Measurements from ENCODE around the gene HBG1. TPM values are rescaled to one million over a fixed set of nuclear protein-coding genes. Genes with fewer than 3 reads are reported as not detected.
"Not testable (repeated sequence)": the region's sequence is repeated elsewhere in the genome, so short reads cannot be mapped to it uniquely, and the experiment has no call there.

HBG1 gene
- total RNA-seq, 2 experiments from 2014 or later = not detected

DNA sequence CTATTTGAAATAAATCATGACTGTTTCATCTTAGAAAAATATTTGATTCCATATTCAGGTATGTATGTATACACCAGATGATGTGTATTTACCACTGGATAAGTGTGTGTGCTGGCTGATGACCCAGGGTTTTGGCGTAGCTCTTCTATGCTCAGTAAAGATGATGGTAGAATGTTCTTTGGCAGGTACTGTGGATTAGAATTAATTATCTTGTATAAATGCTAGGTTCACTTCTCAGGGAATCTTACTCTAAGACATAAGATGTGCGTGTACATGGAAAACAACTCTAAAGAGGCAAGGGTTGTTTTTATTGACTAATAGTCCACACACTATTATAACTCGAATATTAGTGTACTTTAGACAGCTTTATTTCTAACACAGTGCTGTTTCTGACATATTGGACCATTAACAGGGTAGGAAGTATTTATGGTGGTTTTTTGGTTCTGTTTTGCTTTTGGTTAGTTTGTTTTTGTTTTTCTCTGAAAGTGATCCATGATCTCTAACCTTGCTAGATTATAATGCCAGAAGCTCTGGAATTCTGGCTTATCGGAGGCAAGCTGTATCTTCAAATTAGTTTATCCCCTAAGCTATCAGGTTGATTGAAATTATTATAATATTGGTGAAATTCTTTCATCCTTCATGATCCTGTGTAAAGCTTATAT lies 1.0 kb upstream of the HBG1 start:
- Mint-ChIP-seq H3K27me3 (no peaks in the 10 kb centered on the region), H3K36me3 (ENCODE audit: low read depth) (no peaks in the 10 kb centered on the region), H3K4me1 (no peaks in the 10 kb centered on the region), H3K27ac (no peak overlapping the region), H3K4me3 (no peak overlapping the region), H3K9me3 (no peaks in the 10 kb centered on the region)
- CTCF ChIA-PET = no interaction called here
- POLR2A ChIA-PET = no interaction called here
- no peak for DNase-seq

DNA sequence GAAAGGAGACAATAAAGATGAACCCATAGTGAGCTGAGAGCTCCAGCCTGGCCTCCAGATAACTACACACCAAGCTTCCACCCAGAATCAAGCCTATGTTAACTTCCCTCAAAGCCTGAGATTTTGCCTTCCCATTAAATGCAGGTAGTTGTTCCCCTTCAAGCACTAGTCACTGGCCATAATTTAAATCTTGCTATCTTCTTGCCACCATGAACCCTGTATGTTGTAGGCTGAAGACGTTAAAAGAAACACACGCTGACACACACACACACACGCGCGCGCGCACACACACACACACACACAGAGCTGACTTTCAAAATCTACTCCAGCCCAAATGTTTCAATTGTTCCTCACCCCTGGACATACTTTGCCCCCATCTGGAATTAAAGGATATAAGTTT lies 1.2 kb downstream of the HBG1 start:
- H3K4me1 Mint-ChIP-seq; H3K36me3 Mint-ChIP-seq (ENCODE audit: low read depth); CTCF ChIA-PET; H3K27me3 Mint-ChIP-seq; POLR2A ChIA-PET; H3K9me3 Mint-ChIP-seq; DNase-seq; H3K4me3 Mint-ChIP-seq; H3K27ac Mint-ChIP-seq: not testable (repeated sequence)

DNA sequence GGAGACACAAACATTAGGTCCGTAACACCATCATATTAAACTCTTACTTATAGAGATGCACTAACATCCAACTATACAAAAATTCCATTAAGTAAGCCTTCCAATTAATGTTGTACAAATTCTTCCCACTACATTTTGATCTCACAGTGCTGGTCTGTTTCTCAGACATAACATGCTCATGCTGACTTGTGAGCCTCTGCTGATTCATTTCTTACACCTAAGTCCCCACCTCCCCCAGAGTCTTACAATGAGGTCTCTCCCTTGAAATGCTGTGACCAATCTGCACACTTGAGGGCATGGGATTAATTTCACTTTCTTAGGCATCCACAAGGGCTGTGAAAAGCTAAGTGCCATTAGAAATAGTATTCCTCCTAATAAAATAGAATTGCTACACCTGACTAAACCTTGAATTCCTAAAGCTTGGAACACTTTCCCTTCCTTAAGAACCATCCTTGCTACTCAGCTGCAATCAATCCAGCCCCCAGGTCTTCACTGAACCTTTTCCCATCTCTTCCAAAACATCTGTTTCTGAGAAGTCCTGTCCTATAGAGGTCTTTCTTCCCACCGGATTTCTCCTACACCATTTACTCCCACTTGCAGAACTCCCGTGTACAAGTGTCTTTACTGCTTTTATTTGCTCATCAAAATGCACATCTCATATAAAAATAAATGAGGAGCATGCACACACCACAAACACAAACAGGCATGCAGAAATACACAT lies 2.0 kb downstream of the HBG1 start:
- H3K4me3 Mint-ChIP-seq = no peak overlapping the region
- no peak for DNase-seq
- ChIA-PET POLR2A (no interaction called here), CTCF (no interaction called here)
- H3K4me1 Mint-ChIP-seq = no peaks in the 10 kb centered on the region
- no peaks in the 10 kb centered on the region for H3K36me3 Mint-ChIP-seq (ENCODE audit: low read depth)
- no peak overlapping the region for H3K27ac Mint-ChIP-seq
- no peaks in the 10 kb centered on the region for H3K9me3 Mint-ChIP-seq
- H3K27me3 Mint-ChIP-seq = no peaks in the 10 kb centered on the region

DNA sequence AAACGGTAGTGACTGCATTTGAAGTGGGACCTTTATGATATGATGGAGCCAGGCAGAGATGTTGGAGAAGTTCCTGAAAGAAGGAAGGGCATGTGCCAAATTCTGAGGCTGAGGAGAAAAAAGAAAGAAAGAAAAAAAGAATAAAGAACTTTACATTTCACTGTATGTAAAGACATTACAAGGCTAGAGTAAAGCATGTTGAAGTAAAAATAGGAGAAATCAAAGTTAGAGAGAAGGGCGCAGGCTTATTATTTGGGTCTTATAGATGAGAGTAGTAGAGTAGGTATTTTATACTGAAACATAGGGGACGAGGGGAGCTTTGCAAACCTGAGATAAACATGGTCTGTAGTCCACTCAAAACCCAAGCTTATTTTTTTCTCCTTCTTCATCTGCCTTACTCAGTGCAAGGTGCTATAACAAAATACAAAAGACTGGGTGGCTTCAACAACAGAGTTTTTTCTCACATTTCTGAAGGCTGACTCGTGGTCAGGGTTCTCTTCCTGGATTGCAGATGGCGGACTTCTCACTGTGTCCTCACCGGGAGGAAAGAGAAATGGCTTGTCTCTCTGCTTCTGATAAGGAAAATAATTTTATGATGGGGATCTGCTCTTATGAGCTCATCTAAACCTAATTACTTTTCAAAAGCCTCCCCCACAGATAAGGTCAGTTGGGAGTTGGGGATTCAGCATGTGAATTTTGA lies 2.7 kb downstream of the HBG1 start:
- Mint-ChIP-seq H3K4me1 (no peaks in the 10 kb centered on the region), H3K27me3 (no peaks in the 10 kb centered on the region), H3K36me3 (ENCODE audit: low read depth) (no peaks in the 10 kb centered on the region), H3K27ac (no peak overlapping the region), H3K4me3 (no peak overlapping the region), H3K9me3 (no peaks in the 10 kb centered on the region)
- ChIA-PET CTCF (no interaction called here), POLR2A (no interaction called here)
- no peak for DNase-seq

DNA sequence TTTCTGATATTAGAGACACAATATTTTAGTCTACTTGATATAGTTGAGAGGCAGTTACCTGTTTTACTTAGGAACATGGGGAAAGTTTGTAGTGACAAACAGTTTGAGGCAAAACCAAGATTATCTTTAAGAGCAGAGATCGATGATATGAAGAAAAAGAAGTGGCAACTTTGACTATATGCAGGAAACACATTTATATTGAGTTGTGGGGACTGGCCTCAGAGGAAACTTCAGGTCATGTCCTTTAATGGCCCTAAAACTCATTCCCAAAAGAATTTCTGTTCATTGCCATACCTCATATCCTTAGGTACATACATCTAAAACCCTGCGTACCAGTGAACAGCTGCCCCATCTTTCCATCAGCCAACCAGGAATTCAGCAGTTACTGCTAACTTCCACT lies 4.5 kb downstream of the HBG1 start:
- ChIA-PET POLR2A (no interaction called here), CTCF (no interaction called here)
- Mint-ChIP-seq H3K4me3 (no peak overlapping the region), H3K27ac (no peak overlapping the region), H3K27me3 (peaks cover 2% of the 10 kb centered on the region), H3K36me3 (ENCODE audit: low read depth) (no peaks in the 10 kb centered on the region), H3K9me3 (no peaks in the 10 kb centered on the region), H3K4me1 (no peaks in the 10 kb centered on the region)
- DNase-seq = no peak

DNA sequence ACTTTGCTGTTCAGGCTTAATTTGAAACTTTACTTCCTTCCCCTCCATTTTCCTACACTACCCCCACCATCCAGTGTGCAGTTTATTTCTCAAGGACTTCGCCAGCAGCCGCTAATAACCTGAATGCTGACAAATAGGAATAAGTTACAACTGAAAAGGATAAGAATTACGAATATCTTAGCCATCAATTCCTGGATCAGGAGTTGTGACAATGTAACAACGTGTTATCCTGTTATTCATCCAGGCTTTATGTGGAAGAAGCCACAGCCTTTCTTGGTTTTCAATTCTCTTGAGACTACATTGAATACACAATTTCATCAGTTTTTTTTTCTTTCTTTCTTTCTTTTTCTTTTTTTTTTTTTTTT lies 5.9 kb downstream of the HBG1 start:
- no peaks in the 10 kb centered on the region for H3K4me1 Mint-ChIP-seq
- H3K36me3 Mint-ChIP-seq (ENCODE audit: low read depth) = no peaks in the 10 kb centered on the region
- no peak overlapping the region for H3K27ac Mint-ChIP-seq
- H3K9me3 Mint-ChIP-seq = no peaks in the 10 kb centered on the region
- no peak overlapping the region for H3K4me3 Mint-ChIP-seq
- ChIA-PET POLR2A (no interaction called here), CTCF (no interaction called here)
- peaks cover 5% of the 10 kb centered on the region for H3K27me3 Mint-ChIP-seq
- no peak for DNase-seq

DNA sequence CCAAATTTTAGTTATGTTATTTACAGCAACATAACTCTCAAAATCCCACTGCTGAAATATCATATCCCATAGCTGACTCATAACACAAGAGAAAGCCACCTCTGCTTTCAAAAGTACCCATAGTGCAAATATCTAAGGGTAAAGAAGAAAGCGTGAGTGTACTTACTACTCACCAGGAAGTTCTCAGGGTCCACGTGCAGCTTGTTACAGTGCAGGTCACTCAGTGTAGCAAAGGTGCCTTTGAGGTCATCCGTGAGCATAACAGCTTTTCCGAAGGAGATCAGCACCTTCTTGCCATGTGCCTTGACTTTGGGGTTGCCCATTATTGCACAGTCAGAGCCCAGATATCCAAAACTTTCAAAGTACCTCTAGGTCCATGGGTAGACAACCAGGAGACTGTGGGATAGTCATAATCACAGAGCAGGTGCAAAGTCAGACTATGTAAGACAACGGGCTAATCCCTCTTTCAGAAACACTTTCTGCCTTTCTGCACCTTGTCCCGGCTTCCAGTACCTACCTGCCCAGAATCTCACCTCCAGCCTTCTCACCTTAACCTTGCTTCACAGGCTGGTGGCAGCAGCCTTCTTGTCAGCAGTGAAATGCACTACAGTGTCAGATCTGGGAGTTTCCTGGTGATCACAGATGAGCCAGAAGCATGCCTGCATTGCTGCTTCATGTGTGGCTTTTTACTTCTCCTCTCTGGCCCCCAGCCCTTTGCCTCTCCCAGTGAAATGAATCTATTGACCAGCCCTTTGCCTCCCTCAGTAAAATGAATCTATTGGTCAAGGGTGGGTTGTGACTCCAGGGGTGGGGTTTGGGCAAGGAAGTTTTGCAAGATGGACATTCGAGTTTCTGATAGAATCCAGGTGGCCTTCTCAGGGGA lies 6.5 kb downstream of the HBG1 start:
- DNase-seq = no peak
- Mint-ChIP-seq H3K27ac (no peak overlapping the region), H3K36me3 (ENCODE audit: low read depth) (no peaks in the 10 kb centered on the region), H3K9me3 (no peaks in the 10 kb centered on the region), H3K27me3 (peaks cover 10% of the 10 kb centered on the region), H3K4me1 (no peaks in the 10 kb centered on the region), H3K4me3 (no peak overlapping the region)
- ChIA-PET POLR2A (no interaction called here), CTCF (no interaction called here)

DNA sequence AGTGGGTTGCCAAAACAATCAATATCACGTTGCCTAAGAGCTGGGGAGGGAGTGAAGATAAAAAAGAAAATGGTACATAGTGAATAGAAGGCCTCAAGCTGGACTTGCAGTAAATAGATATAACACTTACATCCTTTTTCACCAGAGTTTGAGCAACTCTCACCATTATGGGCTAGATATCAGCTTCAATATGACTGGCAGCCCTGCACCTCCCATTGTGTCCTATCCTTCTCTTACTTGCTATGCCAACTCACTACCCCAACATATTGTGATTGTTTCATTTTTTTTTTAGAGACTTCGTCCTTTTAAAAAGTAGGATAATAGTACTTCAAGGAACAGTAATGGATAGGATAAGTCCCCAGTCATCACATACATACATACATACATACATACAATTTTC lies 7.4 kb downstream of the HBG1 start:
- Mint-ChIP-seq H3K36me3 (ENCODE audit: low read depth) (no peaks in the 10 kb centered on the region), H3K9me3 (no peaks in the 10 kb centered on the region), H3K27ac (no peak overlapping the region), H3K27me3 (peaks cover 10% of the 10 kb centered on the region), H3K4me1 (no peaks in the 10 kb centered on the region), H3K4me3 (no peak overlapping the region)
- ChIA-PET POLR2A (no interaction called here), CTCF (no interaction called here)
- DNase-seq = no peak

DNA sequence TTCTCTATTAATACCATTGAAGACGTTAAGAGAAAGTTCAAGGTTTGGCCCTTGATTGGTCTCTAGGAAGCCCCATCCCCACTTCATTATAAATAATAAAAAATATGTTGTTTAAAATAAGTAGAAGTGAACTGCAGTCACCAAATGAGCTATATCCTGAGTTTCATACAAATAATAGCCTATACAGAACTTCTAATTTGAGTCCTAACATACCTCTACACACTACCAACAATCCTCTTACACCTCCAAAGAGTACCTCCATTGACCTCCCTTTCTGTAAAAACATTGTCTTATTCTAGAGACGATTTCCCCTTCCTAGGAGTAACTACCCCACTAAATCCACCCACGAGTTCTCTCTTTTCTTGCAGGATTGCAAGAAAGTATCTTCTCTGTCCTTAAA lies 8.2 kb downstream of the HBG1 start:
- Mint-ChIP-seq H3K27me3 (peaks cover 10% of the 10 kb centered on the region), H3K36me3 (ENCODE audit: low read depth) (no peaks in the 10 kb centered on the region), H3K9me3 (no peaks in the 10 kb centered on the region), H3K27ac (no peak overlapping the region), H3K4me1 (no peaks in the 10 kb centered on the region), H3K4me3 (no peak overlapping the region)
- no peak for DNase-seq
- ChIA-PET CTCF (interaction anchor here (0.9 kb wide), 1 partner anchor 12 kb away, joined by 3 read pairs; no protein-coding TSS in a partner anchor), POLR2A (no interaction called here)

DNA sequence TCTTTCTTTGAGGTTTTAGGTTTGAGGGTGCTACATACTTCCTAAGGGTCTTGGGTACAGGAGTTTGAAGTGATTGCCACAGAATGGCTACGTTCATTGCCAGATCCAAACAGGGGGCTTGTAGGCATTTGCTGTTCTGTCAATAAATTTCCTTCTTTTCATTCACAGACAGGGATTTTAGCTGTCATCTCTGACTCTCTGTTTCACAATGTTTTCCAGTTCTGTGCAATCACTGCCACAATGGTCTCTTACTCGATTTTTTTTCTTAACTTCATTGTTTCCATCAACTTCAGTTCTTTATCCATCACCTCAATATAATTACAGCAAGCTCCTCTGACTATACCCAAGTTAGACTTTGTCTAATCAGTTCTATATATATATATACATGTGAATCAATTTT lies 9.2 kb downstream of the HBG1 start:
- ChIA-PET CTCF (interaction anchor here (0.9 kb wide), 1 partner anchor 11 kb away, joined by 3 read pairs; no protein-coding TSS in a partner anchor), POLR2A (no interaction called here)
- H3K4me3 Mint-ChIP-seq = no peak overlapping the region
- no peak overlapping the region for H3K27ac Mint-ChIP-seq
- H3K9me3 Mint-ChIP-seq = no peaks in the 10 kb centered on the region
- no peaks in the 10 kb centered on the region for H3K4me1 Mint-ChIP-seq
- H3K27me3 Mint-ChIP-seq = peaks cover 15% of the 10 kb centered on the region
- no peak for DNase-seq
- H3K36me3 Mint-ChIP-seq (ENCODE audit: low read depth) = no peaks in the 10 kb centered on the region

DNA sequence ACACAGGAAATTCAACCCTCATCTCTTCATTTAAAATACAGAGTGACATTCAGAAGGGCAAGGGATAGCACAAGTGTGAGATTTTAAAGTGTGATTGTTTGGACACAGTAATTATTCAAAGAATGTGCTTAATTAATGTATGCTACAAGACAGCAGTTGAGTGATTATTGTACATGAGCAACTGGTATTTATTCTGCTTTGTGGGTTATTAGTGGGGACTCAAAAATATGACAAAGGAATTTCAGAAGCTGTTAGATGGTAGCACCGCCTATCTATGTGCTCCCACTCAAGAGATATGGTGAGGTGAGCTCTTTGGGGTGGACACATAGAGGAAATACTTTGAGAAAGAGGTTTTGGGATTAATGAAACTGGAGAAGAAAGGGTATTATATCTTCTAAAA lies 9.6 kb downstream of the HBG1 start:
- H3K27me3 Mint-ChIP-seq = peaks cover 18% of the 10 kb centered on the region
- no peaks in the 10 kb centered on the region for H3K36me3 Mint-ChIP-seq (ENCODE audit: low read depth)
- ChIA-PET CTCF (no interaction called here), POLR2A (no interaction called here)
- no peak for DNase-seq
- H3K27ac Mint-ChIP-seq = no peak overlapping the region
- no peaks in the 10 kb centered on the region for H3K9me3 Mint-ChIP-seq
- H3K4me3 Mint-ChIP-seq = no peak overlapping the region
- H3K4me1 Mint-ChIP-seq = no peaks in the 10 kb centered on the region

DNA sequence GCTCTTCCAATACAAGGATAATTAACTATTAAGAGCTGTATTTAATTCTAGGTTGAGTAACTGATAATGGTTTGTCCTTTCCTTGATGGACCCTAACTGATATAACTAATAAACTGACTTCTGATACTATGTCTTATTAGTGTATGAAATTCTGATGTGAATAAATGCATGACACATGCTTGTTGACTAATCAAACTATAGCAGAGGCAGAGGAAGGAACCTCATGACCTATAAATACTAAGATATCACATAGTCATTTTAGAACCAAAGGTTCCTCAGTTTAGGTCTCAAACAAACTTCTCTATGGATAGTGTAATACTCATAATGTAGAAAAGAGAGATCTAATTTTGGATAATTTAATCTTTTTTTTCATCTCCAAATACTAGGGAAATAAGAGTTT lies 10.6 kb downstream of the HBG1 start:
- DNase-seq = no peak
- peaks cover 18% of the 10 kb centered on the region for H3K27me3 Mint-ChIP-seq
- H3K4me1 Mint-ChIP-seq = peaks cover 4% of the 10 kb centered on the region
- POLR2A ChIA-PET = no interaction called here
- no peaks in the 10 kb centered on the region for H3K9me3 Mint-ChIP-seq
- no peaks in the 10 kb centered on the region for H3K36me3 Mint-ChIP-seq (ENCODE audit: low read depth)
- no peak overlapping the region for H3K4me3 Mint-ChIP-seq
- H3K27ac Mint-ChIP-seq = no peak overlapping the region
- CTCF ChIA-PET = no interaction called here

DNA sequence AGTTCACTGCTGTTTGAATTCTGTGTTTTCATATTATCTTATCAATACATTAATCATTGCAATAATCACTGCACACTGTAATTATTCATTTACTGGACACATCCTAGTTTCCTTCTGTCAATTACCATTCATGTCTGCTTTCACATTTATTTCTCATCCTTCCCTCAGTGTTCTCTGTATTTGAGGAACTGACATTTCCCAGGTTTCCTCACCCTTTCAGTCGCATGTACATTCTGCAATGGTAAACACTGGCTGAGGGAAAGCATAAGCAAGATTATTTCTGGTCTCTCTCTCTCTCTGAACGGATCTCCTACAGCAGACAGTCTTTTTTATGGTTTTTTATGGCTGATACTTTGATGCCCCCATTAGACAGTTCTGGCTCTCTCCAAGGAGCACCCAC lies 11.2 kb downstream of the HBG1 start:
- CTCF ChIA-PET = no interaction called here
- Mint-ChIP-seq H3K4me1 (peaks cover 4% of the 10 kb centered on the region), H3K27me3 (peaks cover 18% of the 10 kb centered on the region), H3K36me3 (ENCODE audit: low read depth) (no peaks in the 10 kb centered on the region), H3K27ac (no peak overlapping the region), H3K4me3 (no peak overlapping the region), H3K9me3 (no peaks in the 10 kb centered on the region)
- POLR2A ChIA-PET = no interaction called here
- DNase-seq = no peak
